Measurements from ENCODE around the gene CDC42EP4. TPM values are rescaled to one million over a fixed set of nuclear protein-coding genes. Genes with fewer than 3 reads are reported as not detected.

CDC42EP4 gene
- total and polyA plus RNA-seq, 9 of the 15 experiments (the other 6 are each of a cell fraction or from before 2014, with no cell fraction given) = 0.65 to 20.8 (median 12.3) TPM

GRCh38 chr17:73308017-73308823, 3.6 kb downstream of the CDC42EP4 start (continued):
- TF ChIP-seq CREB3L1 (IDR thresholded peaks at IDR 0.05; ENCODE audit: borderline replicate concordance, low read depth) = peak; percentile 29; the same call in 1 of the 2 replicates
- TF ChIP-seq PTBP1 (IDR thresholded peaks at IDR 0.05; ENCODE audit: low read depth, low read length) = no peak
- no peak for TF ChIP-seq EZH2 (IDR thresholded peaks at IDR 0.05; ENCODE audit: borderline replicate concordance, low read depth, low read length)
- TF ChIP-seq ZNF140 (CRISPR knock-in tag; IDR thresholded peaks at IDR 0.05) = no peak
- TF ChIP-seq ZNF583 (CRISPR knock-in tag; IDR thresholded peaks at IDR 0.05) = no peak; the same call in 1 of the 2 replicates
- TF ChIP-seq ZNF395 (CRISPR knock-in tag; IDR thresholded peaks at IDR 0.05) = no peak
- TF ChIP-seq PTRF (tag; IDR thresholded peaks at IDR 0.05) = no peak
- no peak for TF ChIP-seq NR3C1 (CRISPR knock-in tag; IDR thresholded peaks at IDR 0.05)
- no peak for TF ChIP-seq ZNF239 (CRISPR knock-in tag; IDR thresholded peaks at IDR 0.05)
- no peak for TF ChIP-seq ELF1 (tag; IDR thresholded peaks at IDR 0.05)
- peak; percentile 100 for TF ChIP-seq GATA2 (CRISPR knock-in tag; IDR thresholded peaks at IDR 0.05)
- TF ChIP-seq RBM14 (IDR thresholded peaks at IDR 0.05; ENCODE audit: borderline replicate concordance, insufficient read depth, low read depth, low read length) = no peak
- TF ChIP-seq RFX5 (IDR thresholded peaks at IDR 0.05; ENCODE audit: low read depth, low read length) = no peak
- no peak for TF ChIP-seq ZBTB1 (CRISPR knock-in tag; IDR thresholded peaks at IDR 0.05; ENCODE audit: borderline replicate concordance, low read depth)
- no peak for TF ChIP-seq SAFB2 (IDR thresholded peaks at IDR 0.05; ENCODE audit: borderline replicate concordance, low read depth, low read length, severe bottlenecking)
- no peak for TF ChIP-seq ATF4 (CRISPR knock-in tag; IDR thresholded peaks at IDR 0.05)
- peak; percentile 96 for TF ChIP-seq CEBPG (CRISPR knock-in tag; IDR thresholded peaks at IDR 0.05)
- TF ChIP-seq CEBPG (tag; conservative IDR thresholded peaks at IDR 0.05 in 1 of 2, IDR thresholded peaks at IDR 0.05 in 1 of 2) = peak; percentile 95 to 99
- TF ChIP-seq RHOXF2B (CRISPR knock-in tag; conservative IDR thresholded peaks at IDR 0.05) = no peak
